Bronchial epithelial cell (primary cell): ENCODE results near the gene OS9. TPM values are rescaled to one million over a fixed set of nuclear protein-coding genes. Genes with fewer than 3 reads are reported as not detected.

Experiments
- DNase-seq: peaks from one replicate; pipeline ENCODE4 v3.0.0-alpha.2; 2010; ENCODE audit warnings: low read depth
- FAIRE-seq: peaks from 2 replicates; lab custom pipeline; 2011; peaks lifted over from hg19 to GRCh38; lab: Jason Lieb, UNC
- H3K27me3 ChIP-seq: 2 replicates; pipeline ENCODE4 v1.5.1; 2011; ENCODE audit warnings: low read length; ENCODE audit not compliant: control insufficient read depth, insufficient read depth
- H3K36me3 ChIP-seq: 2 replicates; pipeline ENCODE4 v1.5.1; 2011; ENCODE audit warnings: low read length; ENCODE audit not compliant: control insufficient read depth, insufficient read depth
- H3K4me3 ChIP-seq: 2 replicates; pipeline ENCODE4 v1.5.1; 2011; ENCODE audit warnings: mild to moderate bottlenecking, low read depth, low read length, control low read depth
- CTCF ChIP-seq: IDR thresholded peaks from 2 replicates; pipeline ENCODE4 v1.5.1; 2011; ENCODE audit warnings: mild to moderate bottlenecking, moderate library complexity, low read length, control low read depth, inconsistent platforms; ENCODE audit not compliant: insufficient read depth, severe bottlenecking
- total RNA-seq: library from RNA; depleted of rRNA; stranded (reverse); fragments of >200 nt; gene quantifications from 2 replicates; pipeline ENCODE4 v1.2.1, GENCODE V29; 2014

Gene OS9
- total RNA-seq, 1 donor from 2014 or later, result 405 TPM

- H3K27me3 ChIP-seq, result no peaks in the 10 kb centered on the region
- DNase-seq (no peak), FAIRE-seq (no peak)
- peak overlapping the region; percentile 45 for H3K4me3 ChIP-seq
- TF ChIP-seq CTCF, result no peak
- H3K36me3 ChIP-seq, result peaks cover 4% of the 10 kb centered on the region
Observed at GRCh38 chr12:57755454-57756372, 61.8 kb downstream of the OS9 start.

GRCh38 chr12:57756406-57757341 is 62.7 kb downstream of the OS9 start:
- no peaks in the 10 kb centered on the region for H3K27me3 ChIP-seq
- FAIRE-seq, result no peak

GRCh38 chr12:57757771-57758170 is 63.8 kb downstream of the OS9 start:
- no peak for DNase-seq
- H3K27me3 ChIP-seq, result no peaks in the 10 kb centered on the region
- TF ChIP-seq CTCF, result no peak
- H3K36me3 ChIP-seq, result peaks cover 2% of the 10 kb centered on the region
- no peak for FAIRE-seq
- no peak overlapping the region for H3K4me3 ChIP-seq

More at GRCh38 chr12:57756406-57757341, 62.7 kb downstream of the OS9 start:
- Histone ChIP-seq H3K36me3 (peaks cover 2% of the 10 kb centered on the region), H3K4me3 (peak overlapping the region; percentile 45)
- DNase-seq, result no peak
- peak; percentile 86 for TF ChIP-seq CTCF

- Histone ChIP-seq H3K4me3 (no peak overlapping the region), H3K36me3 (peaks cover 2% of the 10 kb centered on the region), H3K27me3 (no peaks in the 10 kb centered on the region)
- DNase-seq, result no peak
- no peak for TF ChIP-seq CTCF
- no peak for FAIRE-seq
Observed at GRCh38 chr12:57758552-57759359, 64.8 kb downstream of the OS9 start.

GRCh38 chr12:57759360-57759980 is 65.5 kb downstream of the OS9 start:
- FAIRE-seq, result no peak
- Histone ChIP-seq H3K36me3 (peaks cover 2% of the 10 kb centered on the region), H3K27me3 (no peaks in the 10 kb centered on the region), H3K4me3 (no peak overlapping the region)
- TF ChIP-seq CTCF, result peak; percentile 67
- peak; percentile 59 for DNase-seq
